Vagina (tissue), 2 donors: ENCODE data around the gene PIGS.

Experiments used
- CTCF ChIP-seq, 3 experiments: fragments of 450-650 bp in 2 of 3; fragments of 200-600 bp in 1 of 3; sonication (generic) in 1 of 3; IDR thresholded peaks; one replicate each; pipeline ENCODE4 v1.5.1; 2017 to 2019; ENCODE audit warnings: antibody characterized with exemption in 3 of 3, mild to moderate bottlenecking in 2 of 3, moderate library complexity in 2 of 3
- POLR2A ChIP-seq, 2 donors: fragments of 450-650 bp; IDR thresholded peaks; one replicate each; pipeline ENCODE4 v1.6.1; 2017; ENCODE audit warnings: antibody characterized with exemption in 2 of 2, mild to moderate bottlenecking in 2 of 2, moderate library complexity in 2 of 2
- POLR2AphosphoS5 ChIP-seq, 2 donors: sonication (generic); formaldehyde crosslinking; IDR thresholded peaks; one replicate each; pipeline ENCODE4 v1.9.0; 2017; ENCODE audit warnings: antibody characterized with exemption in 2 of 2, mild to moderate bottlenecking in 2 of 2, low read depth in 1 of 2; ENCODE audit not compliant: insufficient read depth in 1 of 2

GRCh38 chr17:28551421-28552175, 19.7 kb downstream of the PIGS start:
- TF ChIP-seq CTCF (IDR thresholded peaks at IDR 0.05): no peak
- no peak for TF ChIP-seq POLR2A (IDR thresholded peaks at IDR 0.05)
- TF ChIP-seq POLR2AphosphoS5 (IDR thresholded peaks at IDR 0.05; ENCODE audit: insufficient read depth in 1 of 2, low read depth in 1 of 2): no peak
